GM18498 (cell line): Measurements from ENCODE around the gene FHAD1.
"Not testable (repeated sequence)": the region's sequence is repeated elsewhere in the genome, so short reads cannot be mapped to it uniquely, and the experiment has no call there.

Experiments
- ATAC-seq: cut with Tn5 transposase; IDR thresholded peaks from one replicate; pipeline ENCODE4 v1.9.1; 2021; ENCODE audit warnings: mild to moderate bottlenecking, moderate library complexity; ENCODE audit not compliant: unreplicated experiment

Gene FHAD1

DNA sequence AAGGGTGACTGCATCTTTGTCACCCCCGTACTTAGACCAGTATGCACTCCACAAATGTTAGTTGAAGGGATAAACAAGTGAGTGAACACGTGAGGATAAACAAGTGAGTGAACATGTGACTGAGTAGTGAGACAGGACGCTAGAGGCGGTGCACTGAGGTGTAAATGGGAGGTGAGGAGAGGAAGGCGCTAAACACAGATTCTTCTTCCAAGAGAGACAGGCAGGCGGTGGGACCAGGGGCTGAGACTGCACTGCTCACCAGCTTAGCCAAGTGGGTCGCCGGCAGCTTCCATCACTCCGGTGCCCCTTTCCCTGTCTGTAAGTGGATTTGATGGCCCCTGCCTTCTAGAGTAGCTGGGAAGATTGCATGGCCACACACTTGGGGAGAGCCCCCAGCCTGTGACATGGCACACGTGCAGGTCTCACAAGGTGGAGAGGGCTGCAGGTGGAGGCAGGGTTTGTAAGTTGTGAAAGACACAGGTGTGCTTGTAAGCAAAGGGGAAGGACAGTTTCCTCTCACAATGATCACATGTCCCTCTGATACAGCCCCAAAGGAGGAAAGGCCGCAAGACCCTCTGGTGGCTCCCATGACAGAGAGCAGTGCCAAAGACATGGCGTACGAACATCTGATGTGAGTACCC, 115.2 kb downstream of the FHAD1 start:
- no peak for ATAC-seq

DNA sequence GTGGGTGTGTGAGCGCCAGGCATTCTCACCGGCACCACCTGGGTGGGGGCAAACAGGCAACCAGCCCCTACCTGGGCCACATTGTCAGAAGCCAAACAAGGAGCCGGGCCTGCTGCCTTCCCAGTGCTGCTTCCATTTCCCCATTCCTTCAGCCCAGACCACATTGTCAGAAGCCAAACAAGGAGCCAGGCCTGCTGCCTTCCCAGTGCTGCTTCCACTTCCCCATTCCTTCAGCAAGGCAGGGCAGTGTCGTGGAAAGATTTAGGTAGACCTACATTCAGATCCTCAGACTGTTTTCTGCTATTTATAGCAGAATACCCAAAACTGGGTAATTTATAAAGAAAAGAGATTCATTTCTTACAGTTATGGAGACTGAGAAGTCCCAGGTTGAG, 115.7 kb downstream of the FHAD1 start:
- ATAC-seq: no peak

DNA sequence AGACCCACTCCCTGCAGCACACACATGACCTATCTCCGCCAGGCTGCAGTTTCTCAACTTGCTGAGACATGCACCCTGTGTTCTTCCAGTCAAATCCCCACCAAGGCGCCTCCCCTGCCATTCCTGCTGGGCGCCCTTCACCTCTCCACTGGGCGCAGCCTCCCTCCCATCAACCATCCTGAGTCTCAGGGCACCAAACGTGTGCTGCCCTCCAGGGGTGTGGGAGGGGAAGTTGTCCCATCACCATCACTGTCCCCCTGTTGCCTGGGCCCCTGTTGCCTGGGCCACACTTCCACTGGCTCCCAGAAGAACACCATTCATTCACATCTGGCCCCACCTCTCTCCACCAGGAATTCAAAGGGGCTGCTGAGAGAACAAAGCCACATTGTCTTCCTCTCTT, 117.7 kb downstream of the FHAD1 start:
- no peak for ATAC-seq

DNA sequence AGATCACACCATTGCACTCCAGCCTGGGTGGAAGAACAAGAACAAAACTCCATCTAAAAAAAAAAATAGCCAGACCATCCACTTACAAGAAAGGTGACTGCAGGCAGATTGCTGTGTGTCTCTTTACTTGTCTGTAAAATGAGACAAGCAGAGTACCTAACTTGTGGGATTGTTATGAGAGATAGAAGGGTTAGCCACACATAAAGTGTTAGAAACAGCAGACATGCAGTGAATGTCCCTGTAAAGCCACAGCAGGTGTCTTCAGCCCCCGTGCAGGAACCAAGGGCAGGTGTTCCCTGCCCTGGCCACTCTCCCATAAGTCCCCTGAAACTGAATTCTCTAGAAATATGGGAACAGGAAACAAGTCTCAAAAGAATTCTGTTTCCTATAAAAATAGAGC, 121.9 kb downstream of the FHAD1 start:
- no peak for ATAC-seq

DNA sequence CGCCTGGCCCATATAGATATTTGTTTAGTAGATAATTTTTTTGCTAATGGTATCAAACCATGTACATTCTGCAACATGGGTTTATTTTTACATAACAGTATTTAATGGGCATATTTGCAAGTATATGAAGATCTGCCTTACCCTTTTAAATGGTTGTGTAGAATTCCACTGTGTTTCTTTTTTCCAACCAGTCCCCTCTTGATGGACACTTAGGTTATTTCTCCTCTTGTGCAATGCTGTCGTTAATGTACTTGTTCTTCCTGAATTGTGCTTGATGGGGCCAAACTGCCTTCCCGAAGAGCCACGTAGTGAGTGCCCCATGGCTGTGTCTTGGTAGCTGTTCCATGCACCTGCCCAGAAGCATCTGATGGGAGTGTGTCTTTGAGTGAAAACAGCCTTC, 123.2 kb downstream of the FHAD1 start:
- no peak for ATAC-seq

DNA sequence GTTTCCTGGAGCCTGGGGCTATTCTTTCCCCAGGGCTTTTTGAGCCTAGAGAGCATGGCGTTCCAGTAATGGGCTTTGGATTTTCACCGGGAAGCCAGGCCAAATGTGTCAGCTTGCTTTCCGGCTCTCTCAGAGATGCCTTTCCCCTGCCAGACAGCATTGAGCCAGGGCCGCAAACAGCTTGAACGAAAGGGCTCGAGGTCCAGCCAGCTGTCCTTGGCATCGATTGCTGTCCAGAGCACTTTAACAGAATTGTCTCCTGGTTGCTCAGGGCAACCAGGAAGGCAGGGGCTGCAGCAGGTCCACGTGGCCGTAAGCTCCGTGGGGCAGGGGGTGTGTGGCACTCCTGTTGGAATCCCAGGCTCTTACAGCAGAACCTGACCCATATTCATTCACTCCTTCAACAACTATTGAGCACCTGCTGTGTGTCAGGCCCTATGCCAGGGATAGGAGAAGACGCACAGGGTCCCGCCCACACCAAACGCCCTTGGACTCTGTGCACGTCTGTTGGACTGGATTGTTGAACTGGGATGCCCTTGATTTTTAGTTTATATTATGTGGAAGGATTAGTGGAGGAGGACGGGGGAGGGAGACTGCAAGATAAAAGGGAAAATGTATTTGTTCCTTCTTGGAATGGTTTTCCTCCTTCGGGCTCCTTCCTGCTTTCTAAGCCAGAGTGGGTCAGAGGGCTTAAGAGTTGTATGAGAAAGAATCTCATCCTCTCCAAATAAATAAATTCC, 123.9 kb downstream of the FHAD1 start:
- ATAC-seq: no peak

DNA sequence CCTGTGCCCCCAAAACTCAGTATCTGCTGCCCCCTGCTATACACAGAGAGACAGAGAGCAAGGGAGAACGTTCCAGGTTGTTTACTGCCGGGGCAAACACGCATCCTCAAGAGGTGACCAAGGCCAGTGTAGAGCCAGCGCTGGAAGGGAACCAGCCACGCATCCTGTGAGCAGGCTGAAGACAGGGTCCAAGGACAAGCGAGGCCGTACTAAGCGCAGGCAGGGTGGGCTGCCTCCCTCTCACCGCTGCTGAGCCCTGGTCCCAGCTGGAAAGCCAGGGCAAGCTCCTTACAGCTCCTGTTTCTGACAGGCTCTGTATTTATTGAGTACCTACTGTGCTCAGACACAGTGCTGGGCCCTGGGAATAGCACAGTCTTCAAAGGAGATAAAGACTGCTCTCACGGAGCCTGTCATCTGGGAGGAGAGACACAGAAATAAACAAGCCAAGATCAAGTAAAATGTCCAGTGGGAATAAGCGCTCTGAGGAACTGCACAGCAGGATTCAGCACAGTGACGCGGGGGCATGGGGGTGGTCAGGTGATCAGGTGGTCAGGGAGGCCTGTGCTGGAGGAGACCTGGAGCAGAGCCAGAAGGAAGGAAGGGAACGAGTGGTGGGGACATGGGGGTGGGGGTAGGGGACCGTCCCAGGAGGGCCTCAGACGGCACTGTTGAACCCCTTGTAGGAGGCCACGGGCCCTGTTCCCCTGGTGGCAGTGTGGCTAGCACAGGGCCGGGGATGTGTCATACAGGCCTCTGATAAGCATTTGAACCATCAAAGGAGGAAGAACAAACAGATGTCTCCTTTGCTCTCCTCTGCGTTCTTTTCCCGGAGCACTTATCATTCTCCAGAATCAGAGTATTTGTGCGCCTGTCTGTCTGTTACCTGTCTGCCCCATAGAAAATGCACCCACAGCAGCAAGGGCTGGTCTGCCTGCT, 124.9 kb downstream of the FHAD1 start:
- ATAC-seq: no peak

DNA sequence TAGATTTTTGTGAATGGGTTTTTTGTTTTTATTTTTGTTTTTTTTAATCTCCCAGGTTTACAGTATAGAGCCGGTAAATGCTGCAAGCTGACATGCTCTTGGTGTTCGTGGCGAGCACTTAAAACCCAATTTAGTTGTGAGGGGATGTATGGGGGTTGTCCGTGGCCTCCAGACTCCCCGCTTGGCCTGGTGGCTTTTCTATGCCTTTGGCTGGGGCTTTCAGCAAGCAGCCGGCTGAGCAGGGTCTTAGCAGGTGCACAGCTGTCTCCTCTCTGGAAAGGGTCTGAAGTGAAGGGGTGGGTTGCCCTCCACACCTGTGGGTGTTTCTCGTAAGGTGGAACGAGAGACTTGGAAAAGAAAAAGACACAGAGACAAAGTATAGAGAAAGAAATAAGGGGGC, 131.7 kb downstream of the FHAD1 start:
- ATAC-seq: no peak

DNA sequence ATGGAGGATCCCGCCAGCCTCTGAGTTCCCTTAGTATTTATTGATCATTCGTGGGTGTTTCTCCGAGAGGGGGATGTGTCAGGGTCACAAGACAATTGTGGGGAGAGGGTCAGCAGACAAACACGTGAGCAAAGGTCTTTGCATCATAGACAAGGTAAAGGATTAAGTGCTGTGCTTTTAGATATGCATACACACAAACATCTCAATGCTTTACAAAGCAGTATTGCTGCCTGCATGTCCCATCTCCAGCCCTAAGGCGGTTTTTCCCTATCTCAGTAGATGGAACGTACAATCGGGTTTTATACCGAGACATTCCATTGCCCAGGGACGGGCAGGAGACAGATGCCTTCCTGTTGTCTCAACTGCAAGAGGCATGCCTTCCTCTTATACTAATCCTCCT, 132.1 kb downstream of the FHAD1 start:
- ATAC-seq: not testable (repeated sequence)

DNA sequence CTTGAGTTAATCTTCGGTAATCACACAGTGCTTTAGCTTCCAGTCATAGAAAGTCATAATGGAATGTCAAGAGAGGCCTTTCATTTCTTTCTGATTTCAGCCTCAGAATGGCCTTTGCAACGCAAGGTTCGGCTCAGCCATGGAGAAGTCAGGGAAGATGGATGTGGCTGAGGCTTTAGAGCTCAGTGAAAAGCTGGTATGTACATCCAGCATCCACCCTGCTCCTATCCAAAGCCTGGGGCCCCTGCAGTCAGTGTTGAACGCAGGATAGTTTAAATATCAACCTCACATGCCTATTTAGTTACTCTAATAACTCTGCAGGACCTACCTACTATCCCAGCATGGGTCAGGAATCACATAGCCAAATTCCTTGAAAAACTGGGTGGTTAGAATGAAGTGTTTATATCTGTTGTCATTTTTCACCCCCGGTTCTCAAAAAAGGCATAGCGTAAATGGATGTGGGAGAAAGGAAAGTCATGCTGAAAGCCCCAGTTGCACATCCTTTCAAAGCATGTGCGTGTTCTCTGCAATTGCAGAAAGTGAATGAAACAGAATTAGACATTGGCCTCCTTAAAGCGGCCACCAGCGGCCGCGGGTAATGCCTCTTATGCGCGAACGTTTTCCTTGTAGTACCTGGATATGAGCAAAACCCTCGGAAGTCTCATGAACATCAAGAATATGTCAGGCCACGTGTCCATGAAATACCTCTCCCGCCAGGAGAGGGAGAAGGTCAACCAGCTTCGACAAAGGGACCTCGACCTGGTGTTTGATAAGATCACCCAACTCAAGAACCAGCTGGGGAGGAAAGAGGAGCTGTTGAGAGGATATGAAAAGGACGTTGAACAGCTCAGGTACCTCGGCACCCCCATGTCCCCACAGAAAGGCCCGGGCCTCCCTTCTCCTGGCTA, 133.8 kb downstream of the FHAD1 start:
- no peak for ATAC-seq

DNA sequence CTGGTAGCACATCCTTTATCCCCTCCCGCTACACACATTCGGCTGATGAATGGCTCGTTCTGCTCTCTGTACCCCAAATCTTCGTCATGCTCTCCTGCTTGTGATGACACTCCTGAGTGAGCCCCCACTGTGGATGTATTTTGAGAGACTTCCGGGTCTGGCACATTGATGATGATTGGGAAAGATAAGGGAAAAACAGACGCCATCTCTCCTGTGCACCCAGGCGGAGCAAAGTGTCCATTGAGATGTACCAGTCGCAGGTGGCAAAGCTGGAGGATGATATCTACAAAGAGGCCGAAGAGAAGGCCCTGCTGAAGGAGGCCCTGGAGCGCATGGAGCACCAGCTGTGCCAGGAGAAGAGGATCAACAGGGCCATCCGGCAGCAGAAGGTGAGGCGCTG, 134.8 kb downstream of the FHAD1 start:
- no peak for ATAC-seq

DNA sequence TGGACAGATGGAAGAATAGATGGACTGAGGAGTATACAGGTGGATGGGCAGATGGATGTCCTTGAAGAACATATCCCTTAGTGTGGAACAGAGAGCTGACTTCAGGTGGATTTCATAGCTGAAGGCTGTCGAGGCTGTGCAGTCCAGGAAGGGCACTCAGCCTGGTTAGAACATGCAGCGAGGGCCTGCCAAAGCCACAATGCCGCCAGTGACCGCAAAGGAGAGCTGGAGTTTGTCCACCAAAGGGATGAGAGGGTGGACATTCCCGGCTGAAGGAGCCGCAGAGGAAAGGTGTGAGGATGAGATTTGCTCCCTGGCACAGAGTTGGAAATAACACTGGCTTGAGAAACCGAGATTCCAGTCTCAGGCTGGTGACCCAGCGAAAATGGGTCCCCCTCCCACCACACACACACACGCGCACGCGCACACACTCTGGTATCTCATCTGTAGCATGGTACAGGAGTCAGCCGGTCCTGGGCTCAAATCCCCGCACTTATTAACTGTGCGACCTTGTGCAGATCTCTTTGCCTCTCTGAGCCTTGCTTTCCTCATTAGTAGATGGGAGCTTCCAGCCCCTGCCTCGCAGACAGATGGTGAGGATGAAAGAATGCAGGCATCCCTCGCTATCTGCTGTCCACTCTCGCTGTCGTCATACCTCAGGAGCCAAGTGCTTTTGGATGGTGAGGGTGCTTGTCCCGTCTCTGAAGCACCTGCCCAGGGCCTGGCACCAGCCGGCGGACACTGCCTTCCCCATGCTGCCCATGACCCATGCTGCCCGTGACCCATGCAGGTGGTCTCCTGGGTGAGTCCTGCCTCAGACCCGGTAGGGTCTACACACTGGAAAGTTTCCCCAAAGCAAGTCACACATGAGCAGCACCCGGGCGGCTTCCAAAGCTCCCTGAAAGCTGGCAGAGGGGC, 135.8 kb downstream of the FHAD1 start:
- no peak for ATAC-seq

DNA sequence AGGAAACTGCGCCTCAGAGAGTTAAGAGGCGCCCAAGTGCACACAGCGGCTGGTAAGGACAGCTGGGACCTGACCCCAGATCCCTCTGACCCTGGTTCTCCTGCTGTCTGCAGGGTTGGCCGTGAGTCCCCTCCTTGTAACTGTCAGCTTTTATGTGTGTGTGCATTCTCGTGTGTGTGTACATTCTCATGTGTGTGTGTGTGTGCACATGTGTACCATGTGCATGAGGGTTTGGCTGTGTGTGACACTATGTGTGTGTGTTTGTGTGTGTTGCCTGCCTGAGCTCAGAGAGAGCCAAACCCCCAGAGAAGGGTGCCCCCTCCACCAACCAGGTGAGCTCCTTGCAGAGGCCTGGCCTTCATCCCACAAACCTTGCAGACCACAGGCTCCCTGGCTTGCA, 136.8 kb downstream of the FHAD1 start:
- ATAC-seq: no peak

DNA sequence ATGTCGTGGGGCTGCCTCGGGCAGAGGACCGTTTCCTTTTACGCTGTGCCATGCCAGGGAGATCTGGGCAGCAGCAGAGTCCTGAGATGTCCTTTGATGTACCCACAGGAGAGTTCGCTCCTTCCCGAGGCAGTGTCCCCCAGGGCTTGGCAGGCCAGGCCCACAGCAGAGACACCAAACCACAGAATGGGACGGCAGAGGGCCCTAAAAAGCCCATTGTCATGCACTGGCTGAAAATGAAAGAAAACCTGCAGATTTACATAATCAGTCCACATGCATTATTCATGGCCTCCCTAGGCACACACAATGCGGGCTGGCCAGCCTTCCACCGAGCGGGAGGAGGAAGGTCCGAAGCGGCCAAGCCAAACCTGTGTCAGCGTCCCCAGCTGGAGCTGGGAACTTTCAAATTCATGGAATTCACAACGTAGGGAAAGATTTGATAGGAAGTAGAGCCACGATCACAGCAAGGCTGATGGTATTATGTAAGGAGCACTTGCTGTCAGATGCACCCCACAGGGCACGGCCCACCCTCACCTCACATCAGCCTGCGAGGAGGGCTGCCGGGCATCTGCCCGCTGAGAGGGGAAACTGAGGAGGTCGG, 137.4 kb downstream of the FHAD1 start:
- peak; percentile 86 for ATAC-seq

DNA sequence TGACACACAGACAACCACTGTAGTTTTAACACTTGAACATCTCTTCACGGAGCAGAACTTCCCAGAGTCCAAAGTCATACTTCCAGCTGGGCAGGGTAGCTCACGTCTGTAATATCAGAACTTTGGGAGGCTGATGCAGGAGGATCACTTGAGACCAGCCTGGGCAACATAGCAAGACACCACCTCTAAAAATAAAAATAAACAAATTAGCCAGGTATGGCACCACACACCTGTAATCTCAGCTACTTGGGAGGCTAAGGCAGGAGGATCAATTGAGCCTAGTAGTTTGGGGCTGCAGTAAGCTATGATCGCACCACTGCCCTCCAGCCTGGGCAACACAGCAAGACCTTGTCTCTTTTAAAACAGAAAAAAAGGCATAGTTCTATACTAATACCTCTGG, 138.4 kb downstream of the FHAD1 start:
- no peak for ATAC-seq

DNA sequence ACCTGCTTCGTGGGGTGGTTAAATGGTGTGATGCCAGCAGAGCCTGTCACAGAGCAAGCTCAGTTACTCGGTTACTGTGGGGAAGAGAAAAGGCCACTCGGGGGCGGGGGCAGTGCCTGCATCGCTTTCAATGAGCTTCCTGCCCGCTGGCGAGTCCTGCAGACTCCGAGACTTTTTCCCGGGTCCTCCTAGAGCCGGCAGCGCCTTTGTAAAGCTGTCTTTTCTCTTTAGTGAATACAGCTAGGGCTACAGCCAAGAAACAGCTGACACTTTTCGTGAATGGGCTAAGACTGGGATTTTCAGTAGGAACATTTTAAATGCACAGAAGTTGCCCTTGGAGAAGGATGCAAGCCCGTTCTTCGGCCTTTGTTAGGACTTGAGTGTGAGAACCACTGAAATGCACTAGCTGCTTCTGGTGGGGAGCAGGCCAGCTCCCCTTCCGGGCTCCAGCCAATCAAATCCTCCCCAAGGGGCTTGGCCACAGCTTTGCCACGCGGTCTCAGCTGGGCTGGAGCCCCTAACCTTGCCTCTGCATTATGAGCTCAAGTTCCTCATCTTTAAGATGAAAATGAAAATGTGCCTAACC, 139.2 kb downstream of the FHAD1 start:
- ATAC-seq: no peak

DNA sequence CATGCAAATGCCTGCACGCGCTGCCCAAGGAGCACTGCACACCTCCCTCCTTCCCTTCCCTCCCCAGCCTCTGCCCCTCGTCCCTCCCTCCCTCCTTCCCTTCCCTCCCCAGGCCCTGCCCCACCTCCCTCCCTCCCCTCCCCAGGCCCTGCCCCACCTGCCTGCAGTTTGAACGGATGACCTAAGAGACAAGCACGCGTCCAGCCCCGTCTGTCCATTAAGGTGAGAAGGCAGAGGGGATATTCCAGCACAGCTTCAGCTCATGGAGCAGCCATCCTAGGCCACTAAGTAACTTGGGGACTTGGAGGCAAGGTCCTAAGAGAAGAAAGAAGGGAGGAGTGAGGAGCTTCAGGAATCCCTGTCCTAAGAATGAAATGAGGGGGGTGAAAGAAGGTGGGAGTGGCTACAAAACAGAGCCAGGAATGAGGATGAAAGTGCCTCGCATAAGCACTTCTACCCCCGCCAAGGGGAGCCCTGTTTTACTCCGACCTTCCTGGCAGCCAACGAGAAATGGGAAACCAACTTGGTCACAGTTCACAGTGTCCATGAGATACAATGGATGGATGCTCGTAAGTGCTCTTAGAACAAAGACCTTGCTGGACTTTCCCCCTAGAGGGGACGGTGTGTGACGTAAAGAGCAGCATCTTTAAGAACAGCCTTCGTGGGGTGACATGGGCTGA, 141.3 kb downstream of the FHAD1 start:
- ATAC-seq: no peak

DNA sequence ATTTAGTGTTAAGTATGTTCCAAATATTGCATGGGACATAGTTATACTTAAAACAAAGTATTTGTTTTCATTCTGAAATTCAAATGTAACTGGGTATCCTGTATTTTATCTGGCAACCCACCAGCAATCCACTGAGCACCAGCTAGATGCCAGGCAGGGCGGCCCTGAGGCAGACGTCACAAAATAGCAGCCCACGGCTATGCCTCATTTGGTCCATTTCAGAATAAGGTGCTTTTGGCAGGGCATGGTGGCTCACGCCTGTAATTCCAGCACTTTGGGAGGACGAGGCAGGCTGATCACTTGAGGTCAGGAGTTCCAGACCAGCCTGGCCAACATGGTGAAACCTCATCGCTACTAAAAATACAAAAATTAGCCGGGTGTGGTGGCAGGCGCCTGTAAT, 142.8 kb downstream of the FHAD1 start:
- ATAC-seq: not testable (repeated sequence)
